ENCODE measurements around the gene LDOC1. TPM values are rescaled to one million over a fixed set of nuclear protein-coding genes. Genes with fewer than 3 reads are reported as not detected.

LDOC1 gene
- total and polyA plus RNA-seq, 2 of the 8 experiments (the other 6 are each of a cell fraction or from before 2014, with no cell fraction given) = 19.1 to 52.4 TPM

DNA sequence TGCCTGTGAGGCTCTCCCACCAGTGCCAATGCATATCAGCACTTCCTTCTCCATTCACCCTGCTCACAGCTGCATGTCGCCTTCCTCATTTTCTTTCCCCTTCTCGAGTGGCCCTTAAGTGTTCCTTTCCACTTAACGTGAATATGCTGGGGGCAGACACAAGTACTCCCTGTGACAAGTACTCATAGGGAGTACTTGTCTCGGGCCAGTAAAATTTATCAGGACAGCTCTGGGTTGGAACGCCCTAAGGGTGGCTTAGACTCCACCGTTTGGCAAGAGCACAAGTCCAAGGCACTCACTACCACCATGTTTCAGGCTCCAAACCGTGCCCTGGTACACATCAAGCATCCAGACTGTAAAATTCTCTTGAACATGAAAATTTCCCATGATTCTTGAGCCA lies 3.9 kb upstream of the LDOC1 start:
- FAIRE-seq = no peak

More for the DNA sequence above, 3.9 kb upstream of the LDOC1 start:
- Histone ChIP-seq H2BK5ac (ENCODE audit: low read depth, low read length) (no peak overlapping the region), H3K79me2 (ENCODE audit: control insufficient read depth in 1 of 2, insufficient read depth in 2 of 2, low read length in 2 of 2) (peaks cover 0 to 4% of the 10 kb centered on the region in 2 experiments; a peak in 1 of 4 replicates), H3K56ac (replicated peaks; ENCODE audit: insufficient read length, low read depth, low read length) (no peak overlapping the region), H3K23ac (ENCODE audit: insufficient read length) (no peak overlapping the region), H2BK120ac (replicated peaks; ENCODE audit: low read depth, low read length) (no peak overlapping the region), H3K27me3 (replicated peaks in 1 of 4; ENCODE audit: control insufficient read depth in 3 of 4, extremely low read depth in 1 of 4, insufficient read depth in 3 of 4, low read length in 3 of 4) (no peaks in the 10 kb centered on the region), H3K9ac (replicated peaks in 1 of 4; ENCODE audit: extremely low read depth in 1 of 4, low read depth in 3 of 4, low read length in 3 of 4) (no peak overlapping the region), H3K14ac (ENCODE audit: insufficient read length) (no peak overlapping the region), H3K4ac (replicated peaks; ENCODE audit: insufficient read length, low read depth, low read length) (no peak overlapping the region), H3K23me2 (ENCODE audit: low read depth, low read length) (no peaks in the 10 kb centered on the region), H2BK12ac (ENCODE audit: low read depth, low read length) (no peak overlapping the region), H3K79me1 (ENCODE audit: low read depth, low read length) (no peaks in the 10 kb centered on the region), H2AFZ (ENCODE audit: low read length) (no peak overlapping the region), H3K18ac (ENCODE audit: extremely low read depth, low read length) (no peak overlapping the region), H2BK15ac (ENCODE audit: low read length) (no peak overlapping the region), H3K27ac (ENCODE audit: low read depth, low read length) (no peak overlapping the region), H3K4me1 (replicated peaks in 1 of 4; ENCODE audit: control insufficient read depth in 3 of 4, insufficient read depth in 4 of 4, low read length in 3 of 4) (peaks cover 0 to 3% (median 0%) of the 10 kb centered on the region in 4 experiments; a peak in 2 of 7 replicates), H4K20me1 (replicated peaks in 1 of 2; ENCODE audit: control insufficient read depth in 1 of 2, insufficient read depth in 2 of 2, low read length in 2 of 2) (peaks cover 0 to 2% of the 10 kb centered on the region in 2 experiments), H4K91ac (replicated peaks; ENCODE audit: insufficient read length, low read length) (no peak overlapping the region), H3K9me3 (ENCODE audit: insufficient read depth in 2 of 2, low read depth in 1 of 2, low read length in 1 of 2) (no peaks in the 10 kb centered on the region), H4K5ac (ENCODE audit: insufficient read length, low read depth, low read length) (no peak overlapping the region), H2BK20ac (ENCODE audit: low read length) (no peak overlapping the region), H4K8ac (ENCODE audit: extremely low read depth, insufficient read depth, low read length) (no peak overlapping the region), H2AK5ac (ENCODE audit: low read depth, low read length) (no peak overlapping the region), H3K4me3 (ENCODE audit: extremely low read depth in 1 of 4, insufficient read depth in 2 of 4, low read depth in 3 of 4, low read length in 4 of 4) (no peak overlapping the region), H3K36me3 (ENCODE audit: control insufficient read depth in 2 of 4, insufficient read depth in 4 of 4, low read length in 3 of 4) (no peaks in the 10 kb centered on the region), H3K4me2 (ENCODE audit: insufficient read depth in 1 of 2, low read depth in 2 of 2, low read length in 2 of 2) (no peak overlapping the region)
- ChIA-PET CTCF (ENCODE audit: partially characterized antibody) (no interaction called here), POLR2A (ENCODE audit: partially characterized antibody) (no interaction called here)
- no peak for DNase-seq (ENCODE audit: low read depth in 1 of 2, low spot score in 2 of 2)
- 84% methylated on average over 7 of the region's 7 CpGs; no CpG with 5 or more reads in 1 of the 2 experiments for WGBS, 2 experiments (ENCODE audit: extremely low coverage in 1 of 2, insufficient coverage in 1 of 2, insufficient read length in 1 of 2, insufficient replicate concordance in 2 of 2, low coverage in 1 of 2, low lambda C conversion rate in 2 of 2, missing lambda C conversion rate in 1 of 2)
- TF ChIP-seq ASH2L (IDR thresholded peaks at IDR 0.05; ENCODE audit: low read length) = no peak
- TF ChIP-seq, protein P1, sequence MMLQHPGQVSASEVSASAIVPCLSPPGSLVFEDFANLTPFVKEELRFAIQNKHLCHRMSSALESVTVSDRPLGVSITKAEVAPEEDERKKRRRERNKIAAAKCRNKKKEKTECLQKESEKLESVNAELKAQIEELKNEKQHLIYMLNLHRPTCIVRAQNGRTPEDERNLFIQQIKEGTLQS (IDR thresholded peaks at IDR 0.05; ENCODE audit: insufficient read depth, low read depth, low read length) = no peak

Data from H1 (cell line).